ENCODE results near the gene ALDH5A1.
"Not testable (repeated sequence)": the region's sequence is repeated elsewhere in the genome, so short reads cannot be mapped to it uniquely, and the experiment has no call there.

ALDH5A1 gene

GRCh38 chr6:24486065-24486464 is 8.7 kb upstream of the ALDH5A1 start:
- no peak for DNase-seq (ENCODE audit: low read depth)

DNA sequence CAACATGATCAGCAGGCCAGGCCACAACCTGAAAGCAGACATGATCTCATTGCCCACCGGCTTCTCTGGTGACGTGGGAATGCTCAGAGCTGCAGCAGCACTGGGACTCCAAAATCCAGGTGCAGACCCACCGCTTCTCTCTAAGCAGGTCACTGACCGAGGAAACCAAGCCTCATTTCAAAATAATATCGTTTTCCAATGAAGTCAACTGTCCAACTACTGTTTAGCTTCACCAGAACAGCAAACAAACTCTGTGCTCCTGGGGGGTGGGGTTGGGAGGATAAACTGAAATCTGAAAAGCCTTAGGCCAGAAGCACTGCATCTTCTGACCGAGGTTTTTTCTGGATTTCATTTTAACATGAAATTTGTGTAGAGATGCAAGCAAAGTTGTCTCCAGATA is 5.3 kb upstream of the ALDH5A1 start, which contains the start of gene GPLD1:
Gene GPLD1, minus strand, starts transcription at position 109 of the 400 bp plus-strand sequence. Its CDS starts 67 bp downstream, at position 42.
- no peak for DNase-seq (ENCODE audit: low read depth)

DNA sequence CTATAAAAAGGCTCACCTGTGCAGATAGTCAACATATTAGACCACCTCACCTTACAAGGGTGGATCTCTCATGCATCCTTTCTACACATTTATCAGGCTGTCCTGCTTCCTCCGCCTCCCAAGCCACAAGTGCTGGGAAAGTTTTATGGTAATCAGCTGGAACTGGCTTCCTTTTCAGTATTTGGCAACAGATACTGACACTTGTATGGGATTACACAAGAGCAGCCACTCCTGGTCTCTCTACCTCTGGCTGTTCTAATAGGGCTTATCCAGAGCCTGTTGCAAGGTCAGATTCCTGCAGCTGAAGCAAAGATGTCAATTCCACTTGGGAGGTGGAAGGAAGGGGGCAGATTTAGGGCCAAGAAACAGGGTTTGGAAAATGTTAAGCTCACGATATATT is 4.9 kb upstream of the ALDH5A1 start:
- DNase-seq (ENCODE audit: low read depth), result no peak

GRCh38 chr6:24490948-24491347 is 3.8 kb upstream of the ALDH5A1 start:
- DNase-seq (ENCODE audit: low read depth), result no peak

- no peak for DNase-seq (ENCODE audit: low read depth)
These were observed 2.3 kb upstream of the ALDH5A1 start for GRCh38 chr6:24492475-24492874.

- DNase-seq (ENCODE audit: low read depth), result no peak
These were observed 586 bp upstream of the ALDH5A1 start for GRCh38 chr6:24493945-24494820.

DNA sequence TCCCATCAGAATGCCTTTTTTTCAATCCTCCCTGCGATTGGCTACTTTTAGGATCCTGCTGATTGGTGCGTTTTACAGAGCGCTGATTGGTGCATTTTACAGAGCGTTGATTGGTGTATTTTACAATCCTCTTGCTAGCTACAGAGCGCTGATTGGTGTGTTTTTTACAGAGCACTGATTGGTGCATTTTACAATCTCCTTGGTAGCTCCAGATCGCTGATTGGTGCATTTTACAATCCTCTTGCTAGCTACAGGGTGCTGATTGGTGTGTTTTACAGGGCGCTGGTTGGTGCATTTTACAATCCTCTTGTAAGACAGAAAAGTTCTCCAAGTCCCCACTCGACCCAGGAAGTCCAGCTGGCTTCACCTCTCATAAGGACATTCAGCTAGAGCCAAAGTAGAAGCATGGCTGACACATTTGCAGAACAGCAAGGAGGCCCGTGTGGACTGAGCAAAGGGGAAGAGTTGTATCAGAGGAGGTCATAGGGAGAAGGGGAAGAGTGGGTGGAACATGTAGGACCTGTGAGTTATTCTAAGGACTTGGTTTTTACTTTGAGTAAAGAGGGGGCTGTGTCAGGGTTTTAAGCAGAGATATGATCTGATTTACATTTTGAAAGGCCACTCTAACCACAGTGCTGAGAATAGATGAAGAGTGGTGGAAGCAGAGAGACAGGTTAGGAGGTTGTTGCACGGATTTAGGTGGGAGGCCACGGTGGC is 2.6 kb downstream of the ALDH5A1 start:
- no peak for DNase-seq (ENCODE audit: low read depth)

GRCh38 chr6:24500683-24501082 is 5.9 kb downstream of the ALDH5A1 start:
- no peak for DNase-seq (ENCODE audit: low read depth)

DNA sequence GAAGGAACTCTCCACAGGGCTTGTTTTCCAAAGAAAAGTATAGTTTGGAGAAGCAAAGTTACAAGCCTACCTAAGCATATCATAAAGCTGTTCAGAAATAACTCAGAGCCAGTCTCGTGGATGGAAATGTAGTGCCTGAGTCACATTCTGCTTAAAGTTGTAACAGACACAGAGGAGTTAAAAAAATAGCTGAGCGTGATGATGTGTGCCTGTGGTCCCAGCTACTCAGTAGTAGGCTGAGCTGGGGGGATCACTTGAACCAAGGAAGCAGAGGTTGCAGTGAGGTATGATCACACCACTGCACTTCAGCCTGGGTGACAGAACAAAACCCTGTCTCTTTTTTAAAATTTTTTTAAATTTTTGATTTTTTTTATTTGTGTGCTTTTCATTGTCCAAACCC is 6.6 kb downstream of the ALDH5A1 start:
- DNase-seq (ENCODE audit: low read depth), result no peak

DNA sequence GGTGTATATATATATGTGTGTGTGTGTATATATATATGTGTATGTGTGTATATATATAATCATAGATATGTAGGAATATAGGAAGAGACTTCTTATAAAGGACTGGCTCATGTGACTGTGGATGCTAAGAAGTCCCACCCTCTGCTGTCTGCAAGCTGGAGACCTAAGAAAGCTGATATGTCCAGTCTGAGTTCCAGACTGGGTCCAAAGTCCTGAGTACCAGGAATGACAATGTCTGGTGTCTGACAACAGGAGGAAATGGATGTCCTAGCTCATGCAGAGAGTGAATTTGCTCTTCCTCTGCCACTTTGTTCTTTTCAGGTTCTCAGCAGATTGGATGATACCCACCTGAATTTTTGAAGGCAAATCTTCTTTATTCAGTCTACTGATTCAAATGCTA is 7.1 kb downstream of the ALDH5A1 start:
- no peak for DNase-seq (ENCODE audit: low read depth)

GRCh38 chr6:24504287-24504648 is 9.5 kb downstream of the ALDH5A1 start:
- no peak for DNase-seq (ENCODE audit: low read depth)

GRCh38 chr6:24504649-24505586 is 10.1 kb downstream of the ALDH5A1 start:
- no peak for DNase-seq (ENCODE audit: low read depth)

GRCh38 chr6:24506814-24507520 is 12.2 kb downstream of the ALDH5A1 start:
- DNase-seq (ENCODE audit: low read depth), result no peak

- DNase-seq (ENCODE audit: low read depth), result not testable (repeated sequence)
These were observed 17.2 kb downstream of the ALDH5A1 start for GRCh38 chr6:24511976-24512375.

DNA sequence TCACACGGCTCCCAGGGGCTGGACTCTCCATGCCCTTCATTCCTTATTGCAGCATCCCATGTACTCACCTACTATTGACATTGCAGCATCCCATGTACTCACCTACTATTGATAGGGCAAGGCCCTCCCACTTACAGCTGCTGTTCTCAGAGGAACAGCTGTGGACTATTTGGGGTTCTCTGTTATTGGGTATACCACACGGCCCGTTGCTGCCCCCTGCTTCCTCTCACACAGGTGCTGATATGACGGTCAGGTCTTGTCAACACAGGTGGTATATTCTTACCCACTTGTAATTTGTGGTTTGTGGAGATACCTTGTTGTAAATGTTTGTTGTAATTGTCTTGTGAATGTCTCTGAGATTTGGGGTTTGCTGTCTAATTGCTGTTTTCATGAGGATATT is 18.8 kb downstream of the ALDH5A1 start:
- no peak for DNase-seq (ENCODE audit: low read depth)

DNA sequence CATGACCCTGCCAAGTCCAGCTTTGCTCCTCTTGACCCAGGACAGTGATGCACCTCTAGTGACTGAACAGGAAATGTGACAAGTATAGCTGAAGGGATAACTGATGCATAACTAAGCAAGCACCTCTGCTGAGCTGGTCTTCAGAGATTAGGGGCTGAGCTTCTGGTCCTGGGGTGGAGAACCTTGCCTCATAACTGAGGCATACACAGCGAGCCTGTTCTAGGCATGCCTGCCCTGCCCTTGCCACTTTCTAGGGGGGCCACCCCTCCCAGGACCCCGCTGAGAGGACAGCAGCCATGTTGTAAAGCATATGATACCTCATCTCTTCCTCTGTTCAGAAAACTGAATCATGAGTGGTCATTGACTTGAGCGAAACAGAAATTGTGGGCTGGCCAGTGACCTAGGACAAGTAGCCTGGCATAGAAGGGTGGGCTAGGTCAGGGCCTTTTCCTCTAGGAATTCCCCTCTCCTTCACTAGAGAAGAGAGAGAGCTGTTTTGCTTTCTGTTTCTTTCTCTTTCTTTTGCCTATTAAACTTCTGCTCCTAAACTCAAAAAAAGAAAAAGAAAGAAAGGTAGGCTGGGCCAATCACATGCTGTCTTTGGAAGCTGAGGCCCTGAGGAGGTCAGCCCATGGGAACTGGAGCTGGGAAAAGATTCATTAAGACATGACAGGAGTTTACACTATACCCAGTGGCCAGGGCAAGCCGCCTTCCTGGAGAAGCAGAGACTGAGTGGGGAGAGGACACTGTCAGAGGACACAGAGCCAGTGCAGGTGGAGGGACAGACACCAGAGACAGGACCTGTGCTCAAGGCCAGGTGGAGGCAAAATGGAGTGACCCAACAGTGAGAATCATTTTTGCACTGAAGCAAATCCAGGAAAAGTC is 23.1 kb downstream of the ALDH5A1 start:
- no peak for DNase-seq (ENCODE audit: low read depth)

- DNase-seq (ENCODE audit: low read depth), result peak; percentile 3
These were observed 26.3 kb downstream of the ALDH5A1 start for GRCh38 chr6:24520929-24521546.

DNA sequence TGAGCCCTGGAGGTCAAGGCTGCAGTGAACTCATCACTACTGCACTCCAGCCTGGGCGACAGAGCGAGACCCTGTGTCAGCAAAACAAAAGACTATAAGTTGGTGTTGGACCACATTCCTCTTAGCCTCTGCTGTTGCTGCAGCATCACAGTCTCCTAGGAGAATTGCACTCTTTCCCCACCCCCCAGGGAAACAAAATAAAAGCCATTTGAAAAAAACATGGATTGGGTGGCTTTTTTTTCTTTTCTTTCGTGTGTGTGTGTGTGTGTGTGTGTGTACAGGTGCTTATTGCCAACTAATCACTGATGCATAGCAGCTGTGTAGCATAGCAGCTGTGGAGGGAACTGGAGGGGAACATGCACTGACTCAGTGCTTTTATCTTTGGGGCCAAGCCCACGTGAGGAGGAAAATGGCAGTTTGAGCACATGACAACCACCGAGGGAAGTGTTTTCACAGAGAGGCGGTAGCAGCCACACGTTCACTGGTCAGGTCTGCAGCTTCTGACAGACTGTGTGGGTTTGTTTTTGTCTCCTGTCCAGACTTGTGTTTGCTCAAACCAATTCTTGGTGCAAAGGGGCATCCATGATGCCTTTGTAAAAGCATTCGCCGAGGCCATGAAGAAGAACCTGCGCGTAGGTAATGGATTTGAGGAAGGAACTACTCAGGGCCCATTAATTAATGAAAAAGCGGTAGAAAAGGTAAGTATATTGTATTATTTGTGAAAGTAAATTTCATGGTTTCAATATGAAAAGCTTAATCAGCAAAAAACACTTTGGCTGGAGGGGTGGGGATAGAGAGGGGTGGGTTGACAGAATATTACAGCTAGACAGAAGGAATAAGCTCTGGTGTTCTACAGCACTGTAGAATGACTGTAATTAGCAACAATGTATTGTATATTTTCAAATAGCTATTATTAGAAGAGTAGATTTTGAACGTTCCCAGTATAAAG is 27.7 kb downstream of the ALDH5A1 start:
- DNase-seq (ENCODE audit: low read depth), result no peak

GRCh38 chr6:24524329-24524728 is 29.6 kb downstream of the ALDH5A1 start:
- no peak for DNase-seq (ENCODE audit: low read depth)
